K562 (cell line): Measurements from ENCODE around the gene RPL28. TPM values are rescaled to one million over a fixed set of nuclear protein-coding genes. Genes with fewer than 3 reads are reported as not detected.

Source experiments
- CHCHD3 ChIP-seq: fragments of 250-450 bp; sonication (Bioruptor Pico); IDR thresholded peaks from 2 replicates; pipeline ENCODE4 v2.1.2; 2022; ENCODE audit warnings: mild to moderate bottlenecking
- EP400 ChIP-seq: fragments of 450-650 bp; IDR thresholded peaks from 2 replicates; pipeline ENCODE4 v1.6.1; 2017; ENCODE audit warnings: antibody characterized with exemption, mild to moderate bottlenecking, moderate library complexity
- ETV6 ChIP-seq, 3 experiments: fragments of 150-350 bp in 1 of 3; sonication (generic) in 1 of 3; formaldehyde crosslinking in 1 of 3; IDR thresholded peaks; 2 replicates each; pipeline versions ENCODE4 v1.6.1 to v1.8.0; 2014 to 2022; ENCODE audit warnings: borderline replicate concordance in 2 of 3, low read depth in 2 of 3, antibody characterized with exemption in 1 of 3, low read length in 1 of 3, mild to moderate bottlenecking in 1 of 3, missing genetic modification reagents in 1 of 3
- FOXP1 ChIP-seq: sonication (generic); formaldehyde crosslinking; IDR thresholded peaks from 2 replicates; pipeline ENCODE4 v1.8.0; 2022; ENCODE audit warnings: mild to moderate bottlenecking, missing genetic modification reagents
- HDGF ChIP-seq: fragments of 450-650 bp; IDR thresholded peaks from 2 replicates; pipeline ENCODE4 v1.6.1; 2016
- ILF3 ChIP-seq: fragments of 450-650 bp; IDR thresholded peaks from 2 replicates; pipeline ENCODE4 v1.6.1; 2018; ENCODE audit warnings: antibody characterized with exemption, mild to moderate bottlenecking, moderate library complexity, borderline replicate concordance
- LARP7 ChIP-seq: fragments of 450-650 bp; IDR thresholded peaks from 2 replicates; pipeline ENCODE4 v1.6.1; 2016
- MAZ ChIP-seq, 2 experiments: fragments of 450-650 bp in 1 of 2; sonication (generic) in 1 of 2; formaldehyde crosslinking; IDR thresholded peaks in 1 of 2; conservative IDR thresholded peaks in 1 of 2; 2 replicates each; pipeline versions ENCODE4 v1.4.0 to v1.5.0; 2020; ENCODE audit warnings: mild to moderate bottlenecking in 1 of 2, missing genetic modification reagents in 1 of 2
- NR2C1 ChIP-seq, 2 experiments: fragments of 450-650 bp; IDR thresholded peaks; 2 replicates each; pipeline ENCODE4 v1.6.1; 2017; ENCODE audit warnings: mild to moderate bottlenecking in 2 of 2, antibody characterized with exemption in 1 of 2, inconsistent platforms in 1 of 2, missing compliant biosample characterization in 1 of 2, missing genetic modification characterization in 1 of 2
- PKNOX1 ChIP-seq: fragments of 450-650 bp; IDR thresholded peaks from 2 replicates; pipeline ENCODE4 v1.6.1; 2016
- PTTG1 ChIP-seq: fragments of 450-650 bp; IDR thresholded peaks from 2 replicates; pipeline ENCODE4 v1.6.1; 2016; ENCODE audit warnings: low read depth, mild to moderate bottlenecking, missing genetic modification characterization, missing compliant biosample characterization
- SMC3 ChIP-seq: conservative IDR thresholded peaks from 2 replicates; pipeline ENCODE4 v1.6.1; 2011; ENCODE audit warnings: low read depth, low read length, improper control_type of control experiment; ENCODE audit not compliant: insufficient read depth
- TARDBP ChIP-seq: fragments of 450-650 bp; IDR thresholded peaks from 2 replicates; pipeline ENCODE4 v1.6.1; 2016
- ZFP91 ChIP-seq: sonication (generic); formaldehyde crosslinking; IDR thresholded peaks from 2 replicates; pipeline ENCODE4 v1.8.0; 2022; ENCODE audit warnings: mild to moderate bottlenecking, missing genetic modification reagents
- ZNF24 ChIP-seq: fragments of 450-650 bp; IDR thresholded peaks from 2 replicates; pipeline ENCODE4 v1.6.1; 2016
- ZNF311 ChIP-seq: fragments of 250-450 bp; sonication (Bioruptor Pico); IDR thresholded peaks from 2 replicates; pipeline ENCODE4 v1.4.0; 2020; ENCODE audit warnings: mild to moderate bottlenecking, moderate library complexity
- ZNF57 ChIP-seq: fragments of 450-650 bp; formaldehyde crosslinking; IDR thresholded peaks from 2 replicates; pipeline ENCODE4 v1.4.0; 2020; ENCODE audit warnings: mild to moderate bottlenecking, moderate library complexity
- ZNF586 ChIP-seq: fragments of 450-650 bp; formaldehyde crosslinking; conservative IDR thresholded peaks from 2 replicates; pipeline ENCODE4 v1.4.0; 2020; ENCODE audit warnings: mild to moderate bottlenecking, moderate library complexity
- polyA plus RNA-seq, 8 experiments: library from polyadenylated mRNA; depleted of rRNA in 4 of 8; stranded (reverse) in 5 of 8; unstranded in 3 of 8; fragments of >200 nt; fragmentation: Nextera tagmentation in 2 of 8; fragmentation: Illumina TruSeq in 1 of 8; extraction: Ambion mirVana in 2 of 8; extraction: Trizol in 1 of 8; gene quantifications; 2 replicates each; pipeline versions ENCODE4 v1.2.1 to v1.2.3, GENCODE V29; 2011 to 2014; ENCODE audit warnings: inconsistent platforms in 1 of 8, missing spikeins in 1 of 8
- total RNA-seq, 7 experiments: library from RNA; depleted of rRNA in 6 of 7; stranded (reverse); fragments of >200 nt in 6 of 7; fragmentation: Illumina TruSeq in 2 of 7; extraction: Trizol in 2 of 7; gene quantifications; 2 replicates each; pipeline versions ENCODE4 v1.2.1 to v1.2.3, GENCODE V29; 2011 to 2021; ENCODE audit warnings: low replicate concordance in 1 of 7
- TF ChIP-seq, protein P1 (sequence below), 2 experiments: fragments of 450-650 bp; formaldehyde crosslinking in 1 of 2; IDR thresholded peaks; 2 replicates each; pipeline versions ENCODE4 v1.4.0 to v1.6.1; 2014 to 2020; ENCODE audit warnings: mild to moderate bottlenecking in 2 of 2, borderline replicate concordance in 1 of 2, low read depth in 1 of 2

Gene RPL28
- total and polyA plus RNA-seq, 9 of the 15 experiments (the other 6 are each of a cell fraction or from before 2014, with no cell fraction given), result 124 to 3,106 (median 622) TPM

DNA sequence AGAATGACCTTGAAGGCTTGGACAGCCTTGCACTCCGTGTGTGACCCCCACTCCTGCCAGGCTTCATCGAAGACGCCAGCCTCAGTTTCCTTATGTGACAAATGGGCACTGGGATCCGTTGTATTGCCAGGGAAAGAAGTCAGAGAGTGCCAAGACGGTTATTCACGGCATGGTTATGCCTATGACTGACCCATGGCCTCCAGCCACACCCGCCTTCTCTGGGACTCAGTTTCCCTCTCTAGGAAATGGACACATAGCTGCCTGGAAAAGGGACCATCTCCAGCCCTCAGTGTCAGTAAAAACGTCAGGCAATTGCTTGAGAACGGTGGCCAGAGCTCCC is 22.8 kb downstream of the RPL28 start (continued):
- TF ChIP-seq, protein P1, sequence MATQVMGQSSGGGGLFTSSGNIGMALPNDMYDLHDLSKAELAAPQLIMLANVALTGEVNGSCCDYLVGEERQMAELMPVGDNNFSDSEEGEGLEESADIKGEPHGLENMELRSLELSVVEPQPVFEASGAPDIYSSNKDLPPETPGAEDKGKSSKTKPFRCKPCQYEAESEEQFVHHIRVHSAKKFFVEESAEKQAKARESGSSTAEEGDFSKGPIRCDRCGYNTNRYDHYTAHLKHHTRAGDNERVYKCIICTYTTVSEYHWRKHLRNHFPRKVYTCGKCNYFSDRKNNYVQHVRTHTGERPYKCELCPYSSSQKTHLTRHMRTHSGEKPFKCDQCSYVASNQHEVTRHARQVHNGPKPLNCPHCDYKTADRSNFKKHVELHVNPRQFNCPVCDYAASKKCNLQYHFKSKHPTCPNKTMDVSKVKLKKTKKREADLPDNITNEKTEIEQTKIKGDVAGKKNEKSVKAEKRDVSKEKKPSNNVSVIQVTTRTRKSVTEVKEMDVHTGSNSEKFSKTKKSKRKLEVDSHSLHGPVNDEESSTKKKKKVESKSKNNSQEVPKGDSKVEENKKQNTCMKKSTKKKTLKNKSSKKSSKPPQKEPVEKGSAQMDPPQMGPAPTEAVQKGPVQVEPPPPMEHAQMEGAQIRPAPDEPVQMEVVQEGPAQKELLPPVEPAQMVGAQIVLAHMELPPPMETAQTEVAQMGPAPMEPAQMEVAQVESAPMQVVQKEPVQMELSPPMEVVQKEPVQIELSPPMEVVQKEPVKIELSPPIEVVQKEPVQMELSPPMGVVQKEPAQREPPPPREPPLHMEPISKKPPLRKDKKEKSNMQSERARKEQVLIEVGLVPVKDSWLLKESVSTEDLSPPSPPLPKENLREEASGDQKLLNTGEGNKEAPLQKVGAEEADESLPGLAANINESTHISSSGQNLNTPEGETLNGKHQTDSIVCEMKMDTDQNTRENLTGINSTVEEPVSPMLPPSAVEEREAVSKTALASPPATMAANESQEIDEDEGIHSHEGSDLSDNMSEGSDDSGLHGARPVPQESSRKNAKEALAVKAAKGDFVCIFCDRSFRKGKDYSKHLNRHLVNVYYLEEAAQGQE (IDR thresholded peaks at IDR 0.05; ENCODE audit: borderline replicate concordance), result no peak
- TF ChIP-seq, protein P1 (CRISPR knock-in tag; IDR thresholded peaks at IDR 0.05; ENCODE audit: low read depth), result no peak
- TF ChIP-seq EP400, result no peak
- no peak for TF ChIP-seq FOXP1 (CRISPR knock-in tag)
- TF ChIP-seq ZFP91 (CRISPR knock-in tag), result no peak
- TF ChIP-seq ILF3, result no peak
- TF ChIP-seq ZNF57 (CRISPR knock-in tag), result no peak
- no peak for TF ChIP-seq NR2C1 (IDR thresholded peaks at IDR 0.05)
- no peak for TF ChIP-seq NR2C1 (tag; IDR thresholded peaks at IDR 0.05)
- 0 out of 2 replicates have a peak, but pooled peaks have one; percentile 45 for TF ChIP-seq CHCHD3
- no peak for TF ChIP-seq ZNF586 (CRISPR knock-in tag)
- TF ChIP-seq SMC3, result no peak
- TF ChIP-seq LARP7, result 0 out of 2 replicates have a peak, but pooled peaks have one; percentile 51
- no peak for TF ChIP-seq PKNOX1
- 0 out of 2 replicates have a peak, but pooled peaks have one; percentile 57 for TF ChIP-seq TARDBP
- TF ChIP-seq MAZ (CRISPR knock-in tag; conservative IDR thresholded peaks at IDR 0.05 in 1 of 2, IDR thresholded peaks at IDR 0.05 in 1 of 2), result no peak
- peak; percentile 52; the same call in 1 of the 2 replicates for TF ChIP-seq HDGF
- no peak for TF ChIP-seq ZNF311
- TF ChIP-seq ETV6 (IDR thresholded peaks at IDR 0.05; ENCODE audit: borderline replicate concordance in 1 of 2, low read depth in 2 of 2, low read length in 1 of 2), result no peak
- TF ChIP-seq ETV6 (CRISPR knock-in tag; IDR thresholded peaks at IDR 0.05; ENCODE audit: borderline replicate concordance), result no peak
- TF ChIP-seq ZNF24, result 0 out of 2 replicates have a peak, but pooled peaks have one; percentile 50
- TF ChIP-seq PTTG1 (tag), result 0 out of 2 replicates have a peak, but pooled peaks have one; percentile 28
